Activated CD4-positive, CD25-positive, alpha-beta regulatory T cell treated with anti-CD3 and anti-CD28 coated beads, Interleukin-2, amount 50 U/mL, for 72 hours (primary cell): ENCODE data around the gene AK6.
"Not testable (repeated sequence)": the region's sequence is repeated elsewhere in the genome, so short reads cannot be mapped to it uniquely, and the experiment has no call there.

ENCODE experiments used
- DNase-seq: peaks from one replicate; pipeline ENCODE4 v3.0.0; 2021

Gene AK6

DNA sequence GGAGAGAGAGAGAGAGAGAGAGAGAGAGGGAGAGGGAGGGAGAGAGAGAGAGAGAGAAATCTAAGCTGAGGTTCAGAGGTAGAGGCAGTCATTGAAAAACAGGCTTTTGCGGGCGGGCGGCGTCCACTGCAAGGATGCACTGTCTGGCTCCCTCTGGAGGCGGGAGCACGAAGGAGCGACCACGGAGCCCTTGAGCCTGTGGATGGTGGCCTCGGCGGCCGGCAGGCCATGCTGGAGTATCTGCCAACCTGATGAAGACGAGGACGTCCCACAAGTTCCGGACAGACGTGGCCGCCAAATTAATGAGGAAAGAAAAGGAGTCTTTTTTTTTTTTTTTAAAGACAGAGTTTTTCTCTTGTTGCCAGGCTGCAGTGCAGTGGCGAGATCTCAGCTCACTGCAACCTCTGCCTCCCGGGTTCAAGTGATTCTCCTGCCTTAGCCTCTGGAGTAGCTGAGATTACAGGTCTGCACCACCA lies 34.5 kb downstream of the AK6 start:
- peak; percentile 71 for DNase-seq

DNA sequence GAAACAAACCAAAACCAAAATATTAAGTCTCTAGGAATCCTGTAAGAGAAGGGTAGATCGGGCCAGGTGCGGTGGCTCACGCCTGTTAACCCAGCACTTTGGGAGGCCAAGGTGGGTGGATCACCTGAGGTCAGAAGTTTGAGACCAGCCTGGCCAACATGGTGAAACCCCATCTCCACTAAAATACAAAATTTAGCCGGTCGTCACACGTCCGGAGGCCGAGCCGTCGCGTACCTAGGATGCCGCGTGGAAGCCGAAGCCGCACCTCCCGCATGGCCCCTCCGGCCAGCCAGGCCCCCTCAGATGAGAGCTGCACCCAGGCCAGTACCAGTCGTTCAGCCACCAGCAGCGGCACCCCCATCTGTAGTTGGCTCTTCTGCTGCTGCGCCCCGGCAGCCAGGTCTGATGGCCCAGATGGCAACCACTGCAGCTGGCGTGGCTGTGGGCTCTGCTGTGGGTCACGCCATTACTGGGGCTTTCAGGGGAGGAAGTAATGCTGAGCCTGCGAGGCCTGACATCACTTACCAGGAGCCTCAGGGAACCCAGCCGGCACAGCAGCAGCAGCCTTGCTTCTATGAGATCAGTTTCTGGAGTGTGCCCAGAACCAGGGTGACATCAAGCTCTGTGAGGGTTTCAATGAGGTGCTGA lies 35.5 kb downstream of the AK6 start:
- DNase-seq = not testable (repeated sequence)

DNA sequence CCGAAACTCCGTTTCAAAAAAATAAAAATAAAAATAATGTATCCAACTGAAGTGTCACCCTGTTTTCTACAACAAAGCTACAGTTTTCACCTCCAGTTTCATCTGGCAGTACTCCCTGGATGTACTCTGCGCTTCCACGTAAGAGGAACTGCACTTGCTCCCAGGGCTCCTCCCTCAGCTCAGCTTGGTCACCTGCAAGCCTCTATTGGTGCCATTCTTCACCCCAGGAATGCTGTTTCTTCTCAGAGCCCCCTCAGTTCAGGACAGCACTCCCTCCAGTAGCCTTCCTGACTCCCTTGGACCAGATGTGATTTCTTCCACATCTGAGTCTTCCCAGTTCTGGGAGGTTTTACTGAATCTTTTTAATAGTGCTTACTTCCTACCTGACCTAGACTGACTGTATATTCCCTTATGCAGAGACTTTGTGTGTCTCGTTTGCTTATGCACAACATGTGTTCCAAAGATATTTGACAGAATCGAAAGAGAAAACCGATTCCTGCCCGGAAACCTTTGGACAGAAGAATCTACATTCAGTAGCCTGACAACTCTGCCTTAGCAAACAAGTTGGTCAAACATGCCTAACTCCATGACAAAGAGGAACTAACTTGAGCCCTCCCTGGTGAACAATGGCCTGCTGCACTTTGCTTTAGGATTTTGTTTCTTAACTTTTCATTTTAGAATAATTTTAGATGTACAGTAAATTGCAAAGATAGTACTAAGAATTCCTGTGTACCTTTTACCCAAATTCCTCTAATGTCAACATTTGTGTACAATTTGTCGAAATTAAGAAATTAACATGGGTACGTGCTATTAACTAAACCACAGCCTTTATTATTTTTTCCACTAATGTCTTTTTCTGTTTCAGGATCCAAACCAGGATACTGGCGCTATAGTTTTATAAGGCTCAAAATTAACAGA lies 37.5 kb downstream of the AK6 start:
- DNase-seq = no peak

DNA sequence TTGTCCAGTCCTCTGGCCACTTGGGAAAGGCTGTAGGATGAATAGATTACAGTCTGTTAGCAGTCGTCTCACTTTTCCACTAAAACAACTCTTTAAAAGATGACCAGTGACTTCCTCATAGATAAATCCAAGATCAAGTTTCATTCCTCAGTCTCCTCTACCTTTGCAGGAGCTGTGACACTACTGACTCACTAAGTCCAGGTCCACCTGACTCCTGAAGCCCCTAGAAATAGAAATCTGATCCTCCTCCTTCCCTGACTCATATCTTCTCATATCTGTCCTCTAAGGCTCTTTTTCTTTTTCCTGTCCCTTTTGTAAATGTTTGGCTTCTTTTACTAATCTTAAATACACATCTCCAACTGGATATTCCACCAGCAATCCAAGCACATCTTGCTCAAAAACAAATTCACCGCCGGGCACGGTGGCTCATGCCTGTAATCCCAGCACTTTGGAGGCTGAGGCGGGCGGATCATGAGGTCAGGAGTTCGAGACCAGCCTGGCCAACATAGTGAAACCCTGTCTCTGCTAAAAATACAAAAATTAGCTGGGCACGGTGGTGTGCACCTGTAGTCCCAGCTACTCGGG lies 39.3 kb downstream of the AK6 start:
- DNase-seq = no peak

DNA sequence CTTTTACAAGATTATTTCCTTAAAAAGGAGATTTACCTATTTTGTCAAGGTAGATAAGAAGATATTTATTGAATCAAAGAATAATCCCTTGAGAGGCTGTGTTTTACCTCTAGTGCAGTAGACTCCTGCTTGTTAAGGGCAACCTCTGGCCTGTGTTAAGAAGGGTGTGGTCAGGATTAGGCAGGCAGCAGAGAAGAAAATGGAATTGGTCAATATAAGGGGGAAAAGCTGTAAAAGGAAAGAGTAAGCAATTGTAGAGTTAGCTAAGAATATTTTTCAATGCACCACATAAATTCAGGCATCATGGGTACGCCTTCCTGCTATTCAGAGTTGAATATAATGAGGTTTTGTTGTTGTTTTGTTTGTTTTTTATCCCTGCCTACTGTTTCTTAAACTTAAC lies 43.0 kb downstream of the AK6 start:
- no peak for DNase-seq

DNA sequence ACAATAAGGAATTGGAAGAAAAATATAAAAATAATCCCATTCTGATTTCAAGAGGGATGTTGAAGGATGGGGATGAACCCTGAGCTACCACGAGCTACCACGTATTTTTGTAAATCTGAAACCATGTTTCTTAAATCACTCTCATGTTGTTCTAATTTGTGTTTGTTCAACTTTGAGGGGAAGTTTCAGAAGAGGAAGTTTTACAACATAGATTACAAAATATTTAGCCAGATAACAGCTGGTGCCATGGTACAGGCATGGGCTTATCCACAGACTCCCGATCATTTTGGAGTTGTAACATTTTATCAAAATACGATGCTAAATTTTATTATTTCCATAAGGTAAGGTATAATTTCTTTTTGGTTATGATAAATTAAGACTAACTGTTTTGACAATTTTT lies 51.9 kb downstream of the AK6 start:
- no peak for DNase-seq

DNA sequence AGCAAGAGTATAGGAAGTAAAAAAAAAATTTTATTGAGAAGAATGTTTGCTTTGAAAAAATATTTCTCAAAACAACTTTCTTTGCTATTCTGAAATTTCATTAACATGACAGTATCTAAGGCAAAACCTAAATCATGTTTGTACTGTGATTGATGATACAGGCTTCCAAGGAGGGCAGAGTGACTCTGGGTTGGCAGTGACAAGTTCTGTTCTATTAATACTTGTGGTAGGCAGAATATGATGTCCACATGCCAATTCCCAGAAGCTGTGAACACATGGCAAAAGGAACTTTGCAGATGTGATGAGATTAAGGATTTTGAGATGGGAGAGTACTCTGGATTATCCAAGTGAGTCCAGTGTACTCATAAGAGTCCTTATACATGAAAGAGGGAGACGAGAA lies 53.3 kb downstream of the AK6 start:
- no peak for DNase-seq

DNA sequence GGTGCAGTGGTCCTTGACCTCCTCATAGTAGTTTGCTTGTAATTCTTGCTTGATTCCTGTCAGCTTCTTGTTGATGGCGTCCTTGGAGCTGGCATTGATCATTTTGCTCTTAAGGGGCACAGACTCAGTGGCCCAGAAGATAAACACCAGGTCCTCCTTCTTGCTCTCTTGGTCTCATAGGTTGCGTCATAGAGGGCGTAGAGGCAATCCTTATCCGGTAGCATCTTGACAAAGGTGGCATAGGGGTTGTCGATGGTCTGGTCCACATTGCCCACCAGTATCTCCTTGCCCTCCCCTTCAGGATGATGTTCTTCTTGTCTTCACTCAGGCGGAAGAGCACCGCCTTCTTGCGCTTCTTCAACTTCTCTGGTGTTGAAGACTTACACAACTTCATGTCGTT lies 55.9 kb downstream of the AK6 start:
- no peak for DNase-seq

DNA sequence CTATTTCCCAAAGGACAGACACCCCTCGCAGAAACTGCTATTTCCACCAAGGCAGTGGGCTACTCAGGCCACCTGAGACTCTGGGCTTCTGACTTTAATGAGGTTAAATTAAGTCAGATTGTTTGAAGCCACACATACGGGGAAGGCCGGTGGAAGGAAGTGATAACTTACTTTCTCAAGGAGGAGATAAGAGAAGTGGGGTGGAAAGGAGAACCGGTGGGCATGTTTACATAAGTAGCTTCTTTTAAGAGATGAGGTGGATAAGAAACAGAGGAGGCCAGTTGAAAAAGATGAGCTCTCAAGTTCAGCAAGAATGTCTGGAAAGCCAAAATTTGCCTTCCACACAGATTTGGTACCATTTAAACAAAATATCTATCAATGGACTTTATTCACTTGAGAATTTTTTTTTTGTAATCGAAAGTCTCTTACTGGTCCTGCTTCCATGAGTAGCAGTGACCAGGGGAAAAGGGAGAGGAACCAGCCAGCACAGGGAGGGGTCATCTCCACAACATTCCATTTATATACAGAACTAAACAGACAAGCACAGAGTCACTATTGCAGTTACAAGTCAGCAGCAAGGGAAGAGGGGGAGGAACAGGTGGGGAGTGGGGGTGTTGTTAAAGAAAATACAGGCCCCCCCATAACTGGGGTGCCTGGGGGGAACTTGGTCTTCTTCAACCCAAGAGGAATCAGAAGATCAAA lies 56.7 kb downstream of the AK6 start:
- DNase-seq = no peak

DNA sequence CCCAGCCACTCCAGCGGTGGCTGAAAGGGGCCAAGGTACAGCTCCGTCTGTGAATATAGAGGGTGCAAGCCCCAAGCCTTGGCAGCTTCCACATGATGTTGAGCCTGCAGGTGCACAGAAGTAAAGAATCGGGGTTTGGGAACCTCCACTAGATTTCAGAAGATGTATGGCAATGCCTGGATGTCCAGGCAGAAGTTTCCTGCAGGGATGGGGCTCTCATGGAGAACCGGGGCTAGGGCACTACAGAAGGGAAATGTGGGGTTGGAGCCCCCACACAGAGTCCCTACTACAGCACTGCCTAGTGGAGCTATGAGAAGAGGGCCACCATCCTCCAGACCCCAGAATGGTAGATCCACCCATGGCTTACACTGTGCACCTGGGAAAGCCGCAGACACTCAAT lies 59.9 kb downstream of the AK6 start:
- no peak for DNase-seq

DNA sequence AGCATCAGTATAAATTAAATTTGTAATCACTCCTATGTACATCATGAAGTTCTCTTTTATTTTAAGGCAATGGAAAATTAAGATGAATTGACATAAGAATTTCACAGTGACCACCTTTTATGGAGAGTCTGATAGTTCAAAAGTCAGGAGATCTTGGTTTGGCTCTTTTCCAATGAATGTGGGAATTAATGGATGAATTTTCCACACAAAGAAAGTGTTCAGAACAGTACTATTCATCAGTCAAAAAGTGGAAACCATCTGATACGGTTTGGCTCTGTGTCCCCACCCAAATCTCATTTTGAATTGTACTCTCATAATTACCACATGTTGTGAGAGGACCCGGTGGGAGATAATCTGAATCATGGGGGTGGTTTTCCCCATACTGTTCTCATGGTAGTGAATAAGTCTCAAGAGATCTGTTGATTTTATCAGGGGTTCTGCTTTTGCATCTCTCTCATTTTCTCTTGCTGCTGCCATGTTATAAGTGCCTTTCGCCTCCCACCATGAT lies 61.2 kb downstream of the AK6 start:
- DNase-seq = no peak

DNA sequence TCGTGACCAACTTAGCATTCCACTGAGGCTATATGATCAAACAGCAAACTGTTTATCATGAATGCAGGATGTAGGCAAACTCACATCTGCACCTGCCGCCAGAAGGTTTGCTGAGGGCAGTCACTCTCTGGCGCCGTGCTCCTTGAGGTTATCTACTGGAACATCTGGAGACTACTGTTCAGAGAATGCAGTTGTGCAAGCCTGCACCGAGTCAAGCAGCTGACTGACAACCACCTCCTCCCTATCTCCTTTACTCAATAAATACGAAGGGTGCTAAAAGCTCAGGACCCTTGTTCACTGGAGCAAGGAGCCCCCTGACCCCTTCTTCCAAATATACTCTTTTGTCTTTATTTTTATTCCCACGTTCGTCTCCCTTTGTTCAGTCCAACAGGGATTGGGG lies 63.8 kb downstream of the AK6 start:
- DNase-seq = no peak
